HG03025 (cell line): ENCODE measurements around the gene COL5A2.

ENCODE experiments used
- ATAC-seq: cut with Tn5 transposase; IDR thresholded peaks from one replicate; pipeline ENCODE4 v1.9.1; 2021; ENCODE audit warnings: mild to moderate bottlenecking, moderate library complexity; ENCODE audit not compliant: unreplicated experiment, low FRiP score

Gene COL5A2

DNA sequence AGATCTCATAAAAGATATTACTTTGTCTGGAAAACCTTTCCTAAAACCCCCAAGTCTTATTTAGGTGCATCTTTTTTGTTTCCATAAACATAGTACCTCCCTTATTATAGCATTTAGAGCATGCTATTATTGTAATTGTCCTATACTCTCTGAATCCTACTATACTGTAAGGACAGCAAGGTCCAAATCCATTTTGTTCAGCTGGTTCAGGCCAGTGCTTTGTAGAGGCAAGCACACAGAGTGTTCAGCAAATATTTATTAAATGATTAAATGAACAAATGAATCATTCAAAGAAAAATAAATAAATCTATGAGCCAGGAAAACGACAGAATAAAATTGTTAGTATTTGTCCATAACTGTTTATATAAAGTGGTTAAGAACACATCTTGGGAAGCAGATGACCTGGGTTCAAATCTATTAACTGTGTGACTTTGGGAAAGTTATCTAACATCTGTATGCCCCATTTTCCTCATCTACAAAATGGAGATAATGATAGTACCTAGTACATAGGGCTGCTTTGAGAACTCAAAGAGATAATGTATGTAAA lies 119.4 kb downstream of the COL5A2 start:
- ATAC-seq = no peak

DNA sequence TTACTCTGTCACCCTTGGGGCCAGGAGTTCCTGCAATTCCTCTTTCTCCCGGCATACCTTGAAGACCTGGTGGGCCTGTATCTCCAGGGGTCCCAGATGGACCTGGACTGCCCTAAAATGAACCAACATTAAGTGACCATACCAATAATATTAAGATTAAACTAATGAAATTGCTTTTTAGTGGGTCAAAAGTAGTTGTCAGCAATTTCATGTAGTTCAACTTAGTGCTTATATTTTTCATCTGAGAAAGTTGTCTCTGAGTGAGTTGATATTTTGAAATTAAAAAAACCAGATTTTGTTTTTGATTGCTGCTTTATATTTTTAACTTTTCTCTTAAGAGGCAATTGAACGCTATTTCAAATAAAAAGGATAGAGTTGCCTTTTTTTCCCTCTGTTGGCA lies 122.2 kb downstream of the COL5A2 start:
- ATAC-seq = no peak

DNA sequence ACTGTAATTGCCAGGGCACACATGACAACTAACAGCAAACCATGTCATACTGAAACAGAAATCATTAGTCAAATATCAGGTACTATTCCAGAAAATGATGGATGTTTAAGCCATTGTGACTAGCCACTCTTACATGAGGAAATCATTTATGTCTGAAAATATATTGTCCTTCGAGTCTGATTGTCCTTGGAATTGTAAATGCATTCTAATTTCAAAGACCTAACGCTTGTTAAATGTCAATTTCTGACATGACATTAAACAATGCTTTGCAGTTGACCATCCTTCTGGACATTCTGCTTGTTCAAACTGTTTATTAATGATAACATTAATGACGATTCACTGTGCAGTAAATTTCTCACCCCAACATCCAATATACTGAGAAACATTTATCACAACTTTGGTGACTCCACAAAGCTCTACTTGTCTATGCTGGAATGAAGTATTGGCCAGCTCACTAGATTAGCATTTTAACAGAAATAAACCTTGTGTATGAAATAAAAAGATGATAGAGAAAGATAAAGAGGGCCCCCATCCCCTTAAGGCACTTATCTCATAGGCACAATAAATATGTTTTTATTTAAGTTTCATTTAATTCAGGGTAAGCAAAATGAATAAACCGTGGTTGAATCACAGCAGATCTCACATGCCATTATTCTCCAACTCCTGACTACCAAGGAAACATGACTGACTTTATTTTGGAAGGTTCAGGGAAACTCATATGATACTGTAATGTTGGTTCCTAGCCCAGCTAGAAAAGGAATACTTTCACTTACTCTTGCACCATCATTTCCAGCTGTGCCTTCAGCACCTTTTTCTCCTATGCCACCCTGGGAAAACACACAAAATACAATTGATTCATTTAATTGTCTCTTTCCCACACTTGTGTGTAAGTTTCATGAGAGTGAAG lies 123.1 kb downstream of the COL5A2 start:
- ATAC-seq = no peak

DNA sequence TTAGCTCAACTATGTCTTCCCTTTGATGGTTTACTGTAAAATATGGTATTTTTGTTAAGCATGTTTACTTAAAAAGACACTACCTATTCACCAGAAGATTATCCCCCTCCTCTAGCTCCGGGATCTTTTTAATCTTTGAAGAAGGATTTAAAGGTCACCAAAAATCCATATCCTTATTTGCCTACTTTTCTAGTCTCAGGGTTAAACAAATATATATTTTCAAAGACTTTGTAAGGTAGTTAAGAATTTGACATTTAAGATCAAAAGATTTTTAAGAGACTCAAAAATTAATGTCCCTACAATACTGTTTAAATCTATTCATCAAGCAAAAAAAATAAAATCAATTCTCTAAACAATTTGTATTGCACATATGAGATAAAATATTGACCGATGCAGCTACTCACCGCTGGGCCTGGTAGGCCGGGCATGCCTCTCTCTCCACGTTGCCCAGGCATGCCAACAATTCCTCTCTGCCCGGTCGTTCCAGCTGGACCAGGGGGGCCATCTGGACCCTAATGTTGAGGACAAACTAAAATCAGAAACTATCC lies 129.3 kb downstream of the COL5A2 start:
- ATAC-seq = no peak

DNA sequence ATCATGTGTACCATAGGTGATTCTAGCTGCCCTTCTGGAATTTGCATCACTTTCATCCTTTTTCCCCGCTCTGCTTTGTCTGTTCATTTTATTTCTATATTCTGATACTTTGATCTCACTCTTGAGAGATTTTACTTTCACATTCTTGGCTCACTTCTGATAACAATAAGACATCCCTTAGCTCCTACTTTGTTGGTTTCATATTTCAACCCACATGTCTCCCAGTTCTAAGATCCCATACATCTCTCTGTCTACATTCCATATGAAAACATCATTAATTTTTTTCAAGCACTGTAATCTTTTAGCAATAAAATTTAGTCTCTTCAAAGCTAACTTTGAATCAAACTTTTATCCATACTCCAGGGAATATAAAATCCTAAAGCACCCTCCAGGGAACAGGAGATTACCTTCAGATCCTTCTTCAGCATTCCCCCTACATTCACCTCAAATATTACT lies 129.8 kb downstream of the COL5A2 start:
- no peak for ATAC-seq

DNA sequence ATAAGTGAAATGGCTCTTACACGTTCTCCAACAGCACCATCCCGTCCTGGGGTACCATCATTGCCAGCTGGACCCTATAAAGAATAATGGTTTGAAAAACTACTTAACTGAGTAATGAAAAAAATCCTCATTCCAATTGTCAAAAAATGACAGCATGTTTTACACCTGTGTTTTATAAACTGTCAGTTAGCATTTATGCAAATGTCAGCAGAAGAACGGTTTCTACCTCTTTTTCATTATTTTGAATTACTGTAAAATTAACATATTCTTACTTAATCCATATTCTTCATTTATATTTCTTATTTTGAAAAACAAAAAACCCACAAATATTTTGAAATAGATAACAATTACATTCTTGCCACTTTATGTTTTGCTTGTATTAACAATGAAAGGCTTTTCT lies 131.4 kb downstream of the COL5A2 start:
- ATAC-seq = no peak

DNA sequence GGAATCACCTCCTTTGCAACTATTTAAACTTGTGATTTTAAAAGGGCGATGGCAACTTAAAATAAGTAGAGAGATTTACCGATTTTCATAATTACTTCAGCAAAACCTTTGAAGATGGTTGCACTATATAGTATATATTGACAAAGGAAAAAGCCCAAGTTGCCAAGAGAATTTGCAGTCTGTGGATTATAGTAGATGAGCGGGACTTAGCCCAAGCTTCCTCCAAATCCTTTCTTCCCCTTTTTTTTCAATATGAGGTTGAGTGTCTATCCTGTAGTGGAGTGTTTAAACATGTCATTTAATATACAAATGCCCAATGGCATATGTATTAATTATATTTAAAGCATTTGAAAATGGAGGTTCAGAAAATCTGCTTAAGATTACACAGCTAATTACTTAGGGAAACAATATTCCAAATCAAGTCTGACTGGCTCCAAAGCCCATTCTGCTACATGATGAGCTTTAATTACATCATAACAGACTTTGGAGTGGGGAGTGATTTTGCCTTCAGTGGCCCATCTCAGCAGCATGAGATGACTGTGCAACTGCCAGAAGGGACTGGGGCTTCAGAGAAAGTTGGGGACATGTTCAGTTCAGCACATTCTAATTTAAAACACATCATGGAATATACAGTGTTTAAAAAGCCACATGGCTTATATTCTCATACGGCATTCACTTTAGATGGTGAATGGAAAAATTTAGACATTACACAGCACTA lies 132.2 kb downstream of the COL5A2 start:
- ATAC-seq = no peak

DNA sequence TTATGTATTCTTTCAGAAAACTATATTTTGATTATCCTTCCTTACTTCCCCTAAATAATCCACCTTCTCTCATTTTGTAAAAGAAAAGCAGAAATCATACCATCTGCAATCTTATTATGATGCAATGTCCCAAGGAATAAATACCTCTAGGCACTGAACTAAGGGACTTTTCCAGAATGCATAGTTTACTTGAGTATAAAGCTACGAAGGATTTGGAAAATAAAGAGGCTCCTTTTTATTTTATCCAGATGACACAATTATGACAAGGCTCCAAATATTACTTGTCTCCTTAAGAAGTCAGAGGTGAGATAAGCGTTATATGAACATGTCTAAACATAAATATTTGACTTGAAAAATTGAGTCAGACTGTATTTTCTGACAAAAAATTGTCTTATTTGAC lies 133.2 kb downstream of the COL5A2 start:
- no peak for ATAC-seq

DNA sequence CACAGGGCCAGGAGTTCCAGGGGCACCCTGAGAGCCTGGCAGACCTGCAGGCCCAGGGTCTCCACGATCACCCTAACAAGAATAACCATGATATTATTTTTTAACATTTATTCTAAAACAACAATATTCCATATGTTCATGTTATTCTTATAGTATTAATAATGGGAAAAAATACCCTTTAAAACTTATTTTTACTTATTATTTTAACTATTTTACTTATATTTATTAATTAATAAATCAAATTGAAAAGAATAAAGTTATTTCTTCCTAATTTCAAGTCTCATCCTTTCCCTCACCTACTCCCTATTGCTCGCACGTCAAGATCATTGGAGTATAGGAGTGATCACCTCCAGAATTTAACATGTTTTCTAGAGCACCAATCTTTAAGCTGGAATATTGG lies 133.7 kb downstream of the COL5A2 start:
- no peak for ATAC-seq

DNA sequence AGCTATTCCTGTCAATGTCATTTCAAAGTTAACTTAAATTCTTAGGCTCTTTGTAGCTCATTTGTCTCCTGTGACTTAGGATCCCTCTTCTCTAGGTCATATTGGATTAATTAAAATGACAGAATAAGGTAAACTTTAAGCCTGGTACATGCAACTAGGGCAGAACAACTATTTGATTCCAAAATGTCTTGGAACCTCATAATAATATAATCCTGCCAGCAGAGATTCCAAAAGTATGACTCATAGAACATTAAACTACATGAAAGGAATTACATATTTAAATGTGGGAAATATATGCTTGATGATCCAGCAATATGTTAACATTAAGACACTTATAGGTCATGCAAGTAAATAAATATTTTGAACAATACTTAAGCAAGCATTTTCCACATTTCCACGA lies 142.0 kb downstream of the COL5A2 start:
- no peak for ATAC-seq

DNA sequence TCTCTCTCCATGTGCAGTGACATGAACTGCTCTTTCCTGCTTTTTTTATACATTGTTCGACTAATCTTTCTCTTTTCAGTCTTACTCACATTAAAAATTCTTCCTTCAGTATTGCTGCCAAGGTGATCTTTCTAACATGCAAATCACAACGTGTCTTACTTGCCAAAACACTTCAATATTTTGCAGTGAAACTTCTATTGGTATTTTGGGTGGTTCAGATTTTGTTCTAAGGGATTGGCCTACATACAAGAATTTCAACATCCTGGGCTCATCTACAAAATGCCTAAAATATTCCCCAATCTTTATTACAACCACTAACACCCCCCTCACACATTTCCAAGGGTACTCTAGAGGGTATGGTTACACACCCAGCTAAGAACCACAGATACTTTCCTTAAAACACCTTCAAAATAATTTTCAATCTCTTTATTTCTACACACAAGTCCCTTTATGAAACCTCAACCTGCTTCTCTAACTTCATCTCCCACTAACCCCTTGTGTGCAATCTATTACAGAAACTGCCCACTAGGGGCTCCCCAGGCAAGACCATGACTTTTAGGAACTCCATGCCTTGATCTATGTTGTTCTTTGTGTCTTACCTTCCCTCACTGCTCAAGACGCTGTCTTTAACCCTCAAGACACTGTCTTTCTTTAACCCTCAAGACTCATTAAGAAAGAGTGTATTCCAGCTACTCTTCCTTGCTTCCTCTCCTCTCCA lies 154.5 kb downstream of the COL5A2 start:
- ATAC-seq = no peak

DNA sequence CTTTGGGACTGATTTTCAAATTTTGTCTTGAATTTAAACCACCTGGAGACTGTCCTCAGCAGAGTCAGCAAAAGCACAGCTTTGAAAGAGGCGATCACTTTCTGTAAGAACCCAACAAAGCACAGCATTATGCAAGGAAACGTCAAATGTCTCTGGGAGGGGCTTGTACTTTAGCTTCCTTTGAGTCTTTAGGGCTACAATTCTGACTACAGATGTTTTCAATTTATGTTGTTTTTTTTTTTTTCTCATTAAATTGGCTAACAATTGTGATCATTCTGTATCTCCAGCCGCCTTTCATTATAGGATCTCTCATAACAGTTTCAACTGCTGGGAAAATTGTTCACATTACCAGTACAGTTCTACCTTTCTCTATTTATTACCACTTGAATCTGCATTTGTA lies 157.1 kb downstream of the COL5A2 start:
- ATAC-seq = no peak

DNA sequence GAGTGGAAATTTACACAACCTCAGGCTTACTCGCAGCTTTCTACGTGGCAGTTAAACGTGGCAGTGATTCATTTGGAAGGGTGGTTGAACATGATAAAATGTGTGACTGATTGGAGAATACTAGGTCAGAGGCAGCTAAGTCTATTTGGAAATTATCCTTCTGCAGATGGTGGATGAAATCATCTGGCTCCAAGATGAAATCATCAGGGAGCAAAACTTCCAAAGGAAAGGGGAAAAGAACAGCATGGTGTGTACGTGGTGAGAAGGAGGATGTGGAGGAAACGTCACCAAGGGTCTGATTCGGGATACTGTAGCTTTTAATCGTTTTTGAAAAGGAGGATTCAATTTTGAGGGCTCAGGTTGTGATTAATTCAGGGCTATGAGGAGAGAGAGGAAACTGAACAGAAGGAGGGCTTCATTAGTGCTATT lies 157.5 kb downstream of the COL5A2 start:
- ATAC-seq = no peak

DNA sequence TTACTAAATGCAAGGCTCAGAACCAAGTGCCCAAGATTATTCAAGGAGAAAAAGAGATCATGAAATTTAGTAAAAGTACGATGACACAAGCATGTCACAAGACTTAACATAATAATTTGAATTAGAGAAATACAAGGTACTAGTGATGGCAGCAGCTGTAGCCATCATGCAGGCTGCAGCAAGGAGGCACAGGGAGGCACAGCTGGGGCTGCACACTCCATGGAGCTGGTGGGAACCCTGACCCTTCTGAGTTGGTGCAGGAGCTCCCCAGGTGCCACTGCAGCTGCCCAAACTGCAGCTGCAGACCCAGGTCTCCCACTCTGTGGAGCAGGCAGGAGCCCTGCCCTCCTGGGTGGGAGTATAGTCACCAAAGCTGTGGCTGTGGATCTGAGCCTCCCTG lies 159.4 kb downstream of the COL5A2 start:
- no peak for ATAC-seq

DNA sequence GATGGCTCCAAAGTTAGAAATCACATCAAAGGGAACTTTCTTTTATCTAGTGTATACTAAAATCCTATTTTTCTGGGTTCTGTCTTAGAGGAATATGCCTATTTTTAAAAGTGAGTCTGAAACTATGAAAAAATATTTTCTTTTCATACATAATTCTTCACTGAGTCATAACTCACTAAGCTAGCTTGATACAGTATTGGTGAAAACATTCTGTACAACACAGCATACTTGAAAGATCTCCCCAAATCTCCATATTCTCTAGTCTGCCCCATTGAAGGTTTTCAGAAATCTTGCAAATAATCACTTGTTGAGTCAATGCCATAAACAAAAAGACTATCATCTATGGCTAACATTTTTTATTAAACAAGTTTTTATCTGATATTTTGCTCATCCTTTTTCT lies 160.9 kb downstream of the COL5A2 start:
- no peak for ATAC-seq

DNA sequence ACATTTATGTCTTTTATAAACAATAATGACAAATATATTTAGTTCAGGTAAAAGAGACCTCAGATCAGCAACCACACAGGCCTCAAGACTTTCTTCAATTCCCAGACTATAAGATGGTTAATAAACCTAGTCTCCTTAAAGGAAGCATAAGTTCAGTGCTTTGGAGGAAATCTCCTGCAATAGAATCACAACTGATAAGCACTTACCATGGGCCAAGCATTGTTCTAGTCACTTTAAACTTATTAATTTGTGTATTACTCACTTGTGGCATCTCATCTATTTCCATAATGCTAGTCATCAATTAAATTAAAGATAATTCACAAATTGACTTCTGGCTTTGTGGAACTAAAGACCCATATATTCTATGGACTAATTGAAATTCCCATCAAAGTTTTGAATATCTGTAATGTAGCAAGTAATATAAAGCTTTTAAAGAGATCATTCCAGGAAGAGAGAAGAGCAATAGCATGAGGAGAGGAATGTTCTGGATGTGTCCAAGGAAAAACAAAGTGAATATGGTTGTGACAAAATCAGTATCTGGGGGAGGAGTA lies 163.2 kb downstream of the COL5A2 start:
- no peak for ATAC-seq

DNA sequence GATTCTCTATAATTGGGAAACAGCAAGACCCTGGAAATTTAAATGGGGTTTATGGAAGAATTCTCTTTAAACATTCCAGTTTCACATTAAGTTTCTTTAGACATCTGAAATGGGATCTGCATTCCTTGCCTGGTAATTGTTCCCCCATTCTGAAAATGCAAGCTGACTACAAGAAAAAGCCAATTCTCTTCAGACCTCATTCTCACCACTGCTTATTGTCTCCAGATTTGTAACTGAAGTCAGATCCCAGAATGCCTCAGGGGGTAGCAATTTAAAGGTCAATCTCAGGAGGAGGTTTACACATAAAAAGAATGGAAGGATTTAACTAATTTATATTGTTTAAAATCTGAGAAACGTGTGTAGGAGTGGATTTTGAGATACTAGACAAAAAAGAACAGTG lies 164.2 kb downstream of the COL5A2 start:
- ATAC-seq = no peak

DNA sequence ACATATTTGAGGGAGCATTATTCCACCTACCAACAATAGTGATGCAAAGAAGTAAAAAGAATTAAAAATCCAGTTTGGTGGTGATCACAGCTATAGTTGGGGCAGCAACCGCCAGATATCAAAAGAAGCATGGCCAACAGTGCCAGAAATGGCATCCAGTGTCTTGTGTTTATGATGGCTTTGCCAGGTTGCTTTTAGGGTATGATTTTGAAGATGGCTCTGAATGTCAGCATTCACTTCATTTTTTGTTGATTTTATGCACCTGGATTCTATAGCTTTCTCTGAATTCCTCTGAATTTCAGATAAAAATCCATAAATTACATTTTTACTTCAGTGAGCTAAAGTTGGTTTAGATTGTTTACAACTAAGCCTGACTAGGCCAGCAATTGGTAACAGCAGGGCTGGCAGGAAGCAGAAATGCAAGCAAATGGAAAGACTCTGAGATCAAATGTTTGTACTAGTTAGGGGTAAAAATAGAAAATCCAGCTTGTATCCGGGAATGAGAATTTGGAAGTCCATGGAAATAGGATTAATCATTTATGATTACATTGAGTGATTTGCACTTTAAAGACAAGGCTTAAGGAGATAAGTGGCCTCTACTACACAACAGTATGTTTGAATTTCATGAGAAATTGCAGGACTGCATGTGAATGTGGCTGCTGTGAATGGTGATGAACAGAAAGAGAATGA lies 165.0 kb downstream of the COL5A2 start:
- ATAC-seq = no peak

DNA sequence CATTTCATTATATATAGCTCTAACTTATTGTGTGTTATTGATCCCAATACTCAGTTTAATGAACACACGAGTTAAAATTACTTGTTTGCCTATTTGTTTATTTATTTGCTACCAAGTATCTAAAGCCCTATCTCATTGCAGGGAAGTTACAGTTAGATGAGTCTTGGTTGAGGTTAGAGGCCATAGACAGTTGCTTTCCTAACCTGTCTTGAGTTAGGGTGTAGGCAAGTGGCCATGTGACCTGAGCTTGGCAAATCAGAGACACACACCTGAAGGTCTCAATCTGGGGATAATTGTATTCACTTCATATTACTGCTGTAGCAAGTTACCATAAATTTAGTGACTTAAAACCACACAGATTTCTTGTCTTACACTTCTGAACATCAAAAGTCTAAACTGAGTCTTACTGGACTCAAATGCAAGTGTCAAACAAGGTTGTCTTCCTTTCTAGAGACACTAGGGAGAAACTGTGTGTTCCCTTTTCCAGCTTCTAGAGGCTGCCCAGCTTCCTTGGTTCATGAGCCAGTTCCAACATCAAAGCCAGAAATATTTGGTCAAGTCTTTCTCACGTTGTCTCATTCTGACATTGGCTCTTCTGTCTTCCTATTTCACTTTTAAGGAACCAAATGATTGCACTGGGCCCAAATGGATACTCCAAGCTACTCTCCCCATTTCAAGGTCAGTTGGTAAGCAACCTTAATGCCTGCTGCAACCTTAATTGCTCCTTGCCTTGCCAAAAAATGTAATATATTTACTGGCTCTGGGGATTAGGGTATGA lies 165.7 kb downstream of the COL5A2 start:
- ATAC-seq = no peak
